ENCODE measurements around the gene ZNF526.

The ZNF526 gene

DNA sequence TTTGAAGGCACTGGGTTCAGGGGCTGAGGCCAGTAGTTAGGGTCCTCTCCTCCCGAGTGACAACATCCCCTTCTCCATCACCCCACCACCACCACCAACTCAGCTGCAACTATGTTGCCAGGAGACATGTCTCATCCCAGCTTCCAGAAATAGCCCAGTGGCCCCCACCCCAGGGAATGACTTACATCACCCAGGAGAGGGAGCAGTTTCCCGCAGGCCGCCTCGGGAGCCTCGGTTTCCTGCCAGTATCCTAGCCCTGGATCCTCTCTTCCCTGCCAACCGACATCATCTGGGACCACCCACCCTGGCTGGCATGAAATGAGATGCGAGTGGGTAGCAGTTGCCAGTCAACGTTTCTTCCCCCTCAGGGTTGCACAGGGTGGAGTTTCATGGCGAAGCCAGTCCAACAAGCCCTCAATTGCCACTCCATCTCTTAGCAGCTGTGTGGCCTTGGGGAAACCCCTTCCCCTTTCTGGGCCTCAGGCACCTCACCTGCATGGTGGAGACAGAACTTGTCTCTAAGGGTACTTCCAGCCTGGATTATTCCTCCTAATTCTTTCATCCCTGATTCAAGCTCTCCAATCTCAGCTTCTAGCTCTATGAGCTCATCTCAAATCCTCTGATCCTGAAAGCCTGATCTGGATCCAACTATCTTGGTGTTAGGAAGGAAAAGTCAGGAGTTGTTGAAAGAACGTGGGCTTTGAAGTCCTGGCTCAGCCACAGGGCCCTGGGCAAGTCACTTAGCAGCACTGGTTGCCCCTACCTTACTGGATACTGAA lies 26.2 kb downstream of the ZNF526 start (continued):
- TF ChIP-seq ZNF16 (tag by site-specific recombination; IDR thresholded peaks at IDR 0.05; ENCODE audit: low read depth) = no peak
- TF ChIP-seq TCF7L2 (IDR thresholded peaks at IDR 0.05; ENCODE audit: borderline replicate concordance, low read depth, low read length) = no peak
- no peak for TF ChIP-seq ZNF37A (tag by site-specific recombination; IDR thresholded peaks at IDR 0.05)
- TF ChIP-seq ZNF664 (tag by site-specific recombination; IDR thresholded peaks at IDR 0.05) = no peak
- no peak for TF ChIP-seq ZNF701 (tag by site-specific recombination; IDR thresholded peaks at IDR 0.05)
- no peak for TF ChIP-seq ZNF530 (tag by site-specific recombination; IDR thresholded peaks at IDR 0.05; ENCODE audit: low read depth)
- TF ChIP-seq ZNF548 (tag by site-specific recombination; IDR thresholded peaks at IDR 0.05) = no peak
- no peak for TF ChIP-seq ZNF341 (tag by site-specific recombination; IDR thresholded peaks at IDR 0.05; ENCODE audit: low read depth)
- TF ChIP-seq, protein P1, sequence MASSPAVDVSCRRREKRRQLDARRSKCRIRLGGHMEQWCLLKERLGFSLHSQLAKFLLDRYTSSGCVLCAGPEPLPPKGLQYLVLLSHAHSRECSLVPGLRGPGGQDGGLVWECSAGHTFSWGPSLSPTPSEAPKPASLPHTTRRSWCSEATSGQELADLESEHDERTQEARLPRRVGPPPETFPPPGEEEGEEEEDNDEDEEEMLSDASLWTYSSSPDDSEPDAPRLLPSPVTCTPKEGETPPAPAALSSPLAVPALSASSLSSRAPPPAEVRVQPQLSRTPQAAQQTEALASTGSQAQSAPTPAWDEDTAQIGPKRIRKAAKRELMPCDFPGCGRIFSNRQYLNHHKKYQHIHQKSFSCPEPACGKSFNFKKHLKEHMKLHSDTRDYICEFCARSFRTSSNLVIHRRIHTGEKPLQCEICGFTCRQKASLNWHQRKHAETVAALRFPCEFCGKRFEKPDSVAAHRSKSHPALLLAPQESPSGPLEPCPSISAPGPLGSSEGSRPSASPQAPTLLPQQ (tag by site-specific recombination; IDR thresholded peaks at IDR 0.05) = peak; percentile 72
- TF ChIP-seq ZNF274 (IDR thresholded peaks at IDR 0.05; ENCODE audit: low read length) = no peak
- no peak for TF ChIP-seq ZNF274 (tag by site-specific recombination; IDR thresholded peaks at IDR 0.05; ENCODE audit: borderline replicate concordance)
- no peak for TF ChIP-seq ZNF221 (tag by site-specific recombination; IDR thresholded peaks at IDR 0.05; ENCODE audit: borderline replicate concordance)
- TF ChIP-seq, protein P2, sequence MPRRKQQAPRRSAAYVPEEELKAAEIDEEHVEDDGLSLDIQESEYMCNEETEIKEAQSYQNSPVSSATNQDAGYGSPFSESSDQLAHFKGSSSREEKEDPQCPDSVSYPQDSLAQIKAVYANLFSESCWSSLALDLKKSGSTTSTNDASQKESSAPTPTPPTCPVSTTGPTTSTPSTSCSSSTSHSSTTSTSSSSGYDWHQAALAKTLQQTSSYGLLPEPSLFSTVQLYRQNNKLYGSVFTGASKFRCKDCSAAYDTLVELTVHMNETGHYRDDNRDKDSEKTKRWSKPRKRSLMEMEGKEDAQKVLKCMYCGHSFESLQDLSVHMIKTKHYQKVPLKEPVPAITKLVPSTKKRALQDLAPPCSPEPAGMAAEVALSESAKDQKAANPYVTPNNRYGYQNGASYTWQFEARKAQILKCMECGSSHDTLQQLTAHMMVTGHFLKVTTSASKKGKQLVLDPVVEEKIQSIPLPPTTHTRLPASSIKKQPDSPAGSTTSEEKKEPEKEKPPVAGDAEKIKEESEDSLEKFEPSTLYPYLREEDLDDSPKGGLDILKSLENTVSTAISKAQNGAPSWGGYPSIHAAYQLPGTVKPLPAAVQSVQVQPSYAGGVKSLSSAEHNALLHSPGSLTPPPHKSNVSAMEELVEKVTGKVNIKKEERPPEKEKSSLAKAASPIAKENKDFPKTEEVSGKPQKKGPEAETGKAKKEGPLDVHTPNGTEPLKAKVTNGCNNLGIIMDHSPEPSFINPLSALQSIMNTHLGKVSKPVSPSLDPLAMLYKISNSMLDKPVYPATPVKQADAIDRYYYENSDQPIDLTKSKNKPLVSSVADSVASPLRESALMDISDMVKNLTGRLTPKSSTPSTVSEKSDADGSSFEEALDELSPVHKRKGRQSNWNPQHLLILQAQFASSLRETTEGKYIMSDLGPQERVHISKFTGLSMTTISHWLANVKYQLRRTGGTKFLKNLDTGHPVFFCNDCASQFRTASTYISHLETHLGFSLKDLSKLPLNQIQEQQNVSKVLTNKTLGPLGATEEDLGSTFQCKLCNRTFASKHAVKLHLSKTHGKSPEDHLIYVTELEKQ (tag by site-specific recombination; IDR thresholded peaks at IDR 0.05; ENCODE audit: borderline replicate concordance) = no peak
- no peak for TF ChIP-seq ZNF837 (tag by site-specific recombination; IDR thresholded peaks at IDR 0.05)
- TF ChIP-seq ZNF623 (tag by site-specific recombination; IDR thresholded peaks at IDR 0.05) = no peak
- peak; percentile 40 for TF ChIP-seq ZNF629 (tag by site-specific recombination; IDR thresholded peaks at IDR 0.05)
- no peak; the same call in 1 of the 2 replicates for TF ChIP-seq ZNF391 (tag by site-specific recombination; IDR thresholded peaks at IDR 0.05; ENCODE audit: borderline replicate concordance, low read depth)
- no peak for TF ChIP-seq YY1 (tag by site-specific recombination; IDR thresholded peaks at IDR 0.05)
- TF ChIP-seq, protein P3, sequence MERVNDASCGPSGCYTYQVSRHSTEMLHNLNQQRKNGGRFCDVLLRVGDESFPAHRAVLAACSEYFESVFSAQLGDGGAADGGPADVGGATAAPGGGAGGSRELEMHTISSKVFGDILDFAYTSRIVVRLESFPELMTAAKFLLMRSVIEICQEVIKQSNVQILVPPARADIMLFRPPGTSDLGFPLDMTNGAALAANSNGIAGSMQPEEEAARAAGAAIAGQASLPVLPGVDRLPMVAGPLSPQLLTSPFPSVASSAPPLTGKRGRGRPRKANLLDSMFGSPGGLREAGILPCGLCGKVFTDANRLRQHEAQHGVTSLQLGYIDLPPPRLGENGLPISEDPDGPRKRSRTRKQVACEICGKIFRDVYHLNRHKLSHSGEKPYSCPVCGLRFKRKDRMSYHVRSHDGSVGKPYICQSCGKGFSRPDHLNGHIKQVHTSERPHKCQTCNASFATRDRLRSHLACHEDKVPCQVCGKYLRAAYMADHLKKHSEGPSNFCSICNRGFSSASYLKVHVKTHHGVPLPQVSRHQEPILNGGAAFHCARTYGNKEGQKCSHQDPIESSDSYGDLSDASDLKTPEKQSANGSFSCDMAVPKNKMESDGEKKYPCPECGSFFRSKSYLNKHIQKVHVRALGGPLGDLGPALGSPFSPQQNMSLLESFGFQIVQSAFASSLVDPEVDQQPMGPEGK (tag by site-specific recombination; IDR thresholded peaks at IDR 0.05) = peak; percentile 97
- TF ChIP-seq, protein P4, sequence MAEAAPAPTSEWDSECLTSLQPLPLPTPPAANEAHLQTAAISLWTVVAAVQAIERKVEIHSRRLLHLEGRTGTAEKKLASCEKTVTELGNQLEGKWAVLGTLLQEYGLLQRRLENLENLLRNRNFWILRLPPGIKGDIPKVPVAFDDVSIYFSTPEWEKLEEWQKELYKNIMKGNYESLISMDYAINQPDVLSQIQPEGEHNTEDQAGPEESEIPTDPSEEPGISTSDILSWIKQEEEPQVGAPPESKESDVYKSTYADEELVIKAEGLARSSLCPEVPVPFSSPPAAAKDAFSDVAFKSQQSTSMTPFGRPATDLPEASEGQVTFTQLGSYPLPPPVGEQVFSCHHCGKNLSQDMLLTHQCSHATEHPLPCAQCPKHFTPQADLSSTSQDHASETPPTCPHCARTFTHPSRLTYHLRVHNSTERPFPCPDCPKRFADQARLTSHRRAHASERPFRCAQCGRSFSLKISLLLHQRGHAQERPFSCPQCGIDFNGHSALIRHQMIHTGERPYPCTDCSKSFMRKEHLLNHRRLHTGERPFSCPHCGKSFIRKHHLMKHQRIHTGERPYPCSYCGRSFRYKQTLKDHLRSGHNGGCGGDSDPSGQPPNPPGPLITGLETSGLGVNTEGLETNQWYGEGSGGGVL (tag by site-specific recombination; IDR thresholded peaks at IDR 0.05) = 0 out of 2 replicates have a peak, but pooled peaks have one; percentile 19
- TF ChIP-seq MZF1 (tag by site-specific recombination; IDR thresholded peaks at IDR 0.05; ENCODE audit: borderline replicate concordance) = no peak
- no peak for TF ChIP-seq ZNF146 (tag by site-specific recombination; IDR thresholded peaks at IDR 0.05)
- no peak for TF ChIP-seq ZNF514 (tag by site-specific recombination; IDR thresholded peaks at IDR 0.05)
- TF ChIP-seq ZFHX2 (tag by site-specific recombination; conservative IDR thresholded peaks at IDR 0.05) = peak; percentile 53
- TF ChIP-seq, protein P5, sequence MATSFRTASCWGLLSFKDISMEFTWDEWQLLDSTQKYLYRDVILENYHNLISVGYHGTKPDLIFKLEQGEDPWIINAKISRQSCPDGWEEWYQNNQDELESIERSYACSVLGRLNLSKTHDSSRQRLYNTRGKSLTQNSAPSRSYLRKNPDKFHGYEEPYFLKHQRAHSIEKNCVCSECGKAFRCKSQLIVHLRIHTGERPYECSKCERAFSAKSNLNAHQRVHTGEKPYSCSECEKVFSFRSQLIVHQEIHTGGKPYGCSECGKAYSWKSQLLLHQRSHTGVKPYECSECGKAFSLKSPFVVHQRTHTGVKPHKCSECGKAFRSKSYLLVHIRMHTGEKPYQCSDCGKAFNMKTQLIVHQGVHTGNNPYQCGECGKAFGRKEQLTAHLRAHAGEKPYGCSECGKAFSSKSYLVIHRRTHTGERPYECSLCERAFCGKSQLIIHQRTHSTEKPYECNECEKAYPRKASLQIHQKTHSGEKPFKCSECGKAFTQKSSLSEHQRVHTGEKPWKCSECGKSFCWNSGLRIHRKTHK (tag by site-specific recombination; IDR thresholded peaks at IDR 0.05) = no peak
- TF ChIP-seq EGR2 (tag by site-specific recombination; IDR thresholded peaks at IDR 0.05; ENCODE audit: low read depth) = no peak
- TF ChIP-seq GFI1B (tag by site-specific recombination; IDR thresholded peaks at IDR 0.05) = no peak
- no peak for TF ChIP-seq ZNF549 (tag by site-specific recombination; IDR thresholded peaks at IDR 0.05)
- TF ChIP-seq ZNF610 (tag by site-specific recombination; IDR thresholded peaks at IDR 0.05; ENCODE audit: borderline replicate concordance) = no peak
- TF ChIP-seq ZNF560 (tag by site-specific recombination; IDR thresholded peaks at IDR 0.05; ENCODE audit: borderline replicate concordance) = no peak
- TF ChIP-seq ZNF473 (tag by site-specific recombination; IDR thresholded peaks at IDR 0.05) = no peak

All from HEK293 (cell line).